Neural progenitor cell (in vitro differentiated cells): ENCODE data around the gene CCDC78.

Source experiments
- CTCF ChIP-seq: fragments of 200-600 bp; sonication (generic); IDR thresholded peaks from 2 replicates; pipeline ENCODE4 v1.5.1; 2017; ENCODE audit warnings: antibody characterized with exemption, mild to moderate bottlenecking
- EZH2 ChIP-seq: fragments of 200-600 bp; sonication (generic); IDR thresholded peaks from 2 replicates; pipeline ENCODE4 v1.6.1; 2017; ENCODE audit warnings: antibody characterized with exemption, mild to moderate bottlenecking, moderate library complexity
- EZH2phosphoT487 ChIP-seq: fragments of 200-600 bp; sonication (generic); IDR thresholded peaks from 2 replicates; pipeline ENCODE4 v1.6.1; 2017; ENCODE audit warnings: antibody characterized with exemption

- no peak for TF ChIP-seq CTCF
- TF ChIP-seq EZH2 = no peak
- no peak for TF ChIP-seq EZH2phosphoT487
These were observed 15.9 kb upstream of the CCDC78 start for GRCh38 chr16:741986-742629.
